DOHH2 (cell line): ENCODE data around the gene CRYBA1.

Experiments
- H3F3A ChIP-seq: fragments of 200-600 bp; sonication (generic), shearing (Covaris generic); 2 replicates; pipeline ENCODE4 v1.6.0; 2016; ENCODE audit warnings: antibody characterized with exemption, mild to moderate bottlenecking; ENCODE audit not compliant: control insufficient read depth, insufficient read depth
- H3K27ac ChIP-seq: fragments of 200-600 bp; sonication (generic); 2 replicates; pipeline ENCODE4 v1.5.1; 2014; ENCODE audit warnings: low read depth, mild to moderate bottlenecking, low read length, moderate library complexity
- H3K27me3 ChIP-seq: fragments of 200-600 bp; sonication (generic); 2 replicates; pipeline ENCODE4 v1.6.1; 2014; ENCODE audit warnings: mild to moderate bottlenecking, low read length, mixed read lengths; ENCODE audit not compliant: control insufficient read depth
- H3K36me3 ChIP-seq: fragments of 200-600 bp; sonication (generic); 2 replicates; pipeline ENCODE4 v1.6.1; 2014; ENCODE audit warnings: mild to moderate bottlenecking, low read length, moderate library complexity, mixed read lengths; ENCODE audit not compliant: control insufficient read depth
- H3K4me1 ChIP-seq: fragments of 200-600 bp; sonication (generic); 2 replicates; pipeline ENCODE4 v1.6.1; 2014; ENCODE audit warnings: mild to moderate bottlenecking, low read length, mixed read lengths; ENCODE audit not compliant: control insufficient read depth
- H3K4me2 ChIP-seq: fragments of 200-600 bp; sonication (generic); 2 replicates; pipeline ENCODE4 v1.6.0; 2014; ENCODE audit warnings: mild to moderate bottlenecking, low read length, moderate library complexity
- H3K4me3 ChIP-seq: fragments of 200-600 bp; sonication (generic); 2 replicates; pipeline ENCODE4 v1.5.1; 2014; ENCODE audit warnings: mild to moderate bottlenecking, low read length, mixed read lengths
- H3K79me2 ChIP-seq: fragments of 200-600 bp; sonication (generic); 2 replicates; pipeline ENCODE4 v1.6.1; 2014; ENCODE audit warnings: mild to moderate bottlenecking, low read length, mixed read lengths; ENCODE audit not compliant: control insufficient read depth
- H3K9me2 ChIP-seq: fragments of 200-600 bp; sonication (generic); replicated peaks from 2 replicates; pipeline ENCODE4 v1.6.1; 2014; ENCODE audit warnings: mild to moderate bottlenecking, low read length, mixed read lengths; ENCODE audit not compliant: control insufficient read depth
- H3K9me3 ChIP-seq: fragments of 200-600 bp; sonication (generic); 2 replicates; pipeline ENCODE4 v1.6.1; 2014; ENCODE audit warnings: antibody characterized with exemption, low read length, mixed read lengths; ENCODE audit not compliant: control insufficient read depth, insufficient read depth
- H4K20me1 ChIP-seq: fragments of 200-600 bp; sonication (generic); 2 replicates; pipeline ENCODE4 v1.6.0; 2014; ENCODE audit warnings: low read depth, mild to moderate bottlenecking, antibody characterized with exemption, low read length, moderate library complexity; ENCODE audit not compliant: control insufficient read depth, insufficient read depth
- EZH2phosphoT487 ChIP-seq: fragments of 200-600 bp; sonication (generic); IDR thresholded peaks from 2 replicates; pipeline ENCODE4 v1.6.1; 2017; ENCODE audit warnings: borderline replicate concordance, mild to moderate bottlenecking, antibody characterized with exemption, low read length, moderate library complexity, mixed read lengths
- TF ChIP-seq, protein P1 (sequence below): fragments of 200-600 bp; sonication (generic); IDR thresholded peaks from one replicate; pipeline ENCODE4 v1.5.1; 2014; ENCODE audit warnings: antibody characterized with exemption, mild to moderate bottlenecking, low read depth, low read length; ENCODE audit not compliant: poor library complexity, severe bottlenecking

CRYBA1 gene

DNA sequence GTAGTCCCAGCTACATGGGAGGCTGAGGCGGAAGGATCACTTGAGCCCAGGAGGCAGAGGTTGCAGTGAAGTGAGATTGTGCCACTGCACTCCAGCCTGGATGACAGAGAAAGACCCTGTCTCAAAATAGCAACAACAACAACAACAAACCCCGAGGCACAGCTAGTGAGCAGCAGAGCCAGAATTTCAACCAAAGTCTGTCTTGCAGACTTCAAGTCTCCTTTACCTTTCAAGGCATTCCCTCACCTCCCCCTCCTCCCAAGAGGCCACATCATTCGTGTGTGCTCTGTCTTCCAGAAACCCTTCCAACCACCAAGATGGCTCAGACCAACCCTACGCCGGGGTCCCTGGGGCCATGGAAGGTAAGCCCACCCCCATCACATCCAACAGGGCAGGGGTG is 2.2 kb downstream of the CRYBA1 start:
- Histone ChIP-seq H3K9me2 (no peaks in the 10 kb centered on the region), H3F3A (peaks cover 14% of the 10 kb centered on the region), H3K4me2 (no peak overlapping the region), H3K36me3 (no peaks in the 10 kb centered on the region), H3K27ac (no peak overlapping the region), H4K20me1 (no peaks in the 10 kb centered on the region), H3K4me3 (no peak overlapping the region), H3K27me3 (no peaks in the 10 kb centered on the region), H3K9me3 (no peaks in the 10 kb centered on the region), H3K79me2 (no peaks in the 10 kb centered on the region), H3K4me1 (peaks cover 5% of the 10 kb centered on the region)
- TF ChIP-seq, protein P1, sequence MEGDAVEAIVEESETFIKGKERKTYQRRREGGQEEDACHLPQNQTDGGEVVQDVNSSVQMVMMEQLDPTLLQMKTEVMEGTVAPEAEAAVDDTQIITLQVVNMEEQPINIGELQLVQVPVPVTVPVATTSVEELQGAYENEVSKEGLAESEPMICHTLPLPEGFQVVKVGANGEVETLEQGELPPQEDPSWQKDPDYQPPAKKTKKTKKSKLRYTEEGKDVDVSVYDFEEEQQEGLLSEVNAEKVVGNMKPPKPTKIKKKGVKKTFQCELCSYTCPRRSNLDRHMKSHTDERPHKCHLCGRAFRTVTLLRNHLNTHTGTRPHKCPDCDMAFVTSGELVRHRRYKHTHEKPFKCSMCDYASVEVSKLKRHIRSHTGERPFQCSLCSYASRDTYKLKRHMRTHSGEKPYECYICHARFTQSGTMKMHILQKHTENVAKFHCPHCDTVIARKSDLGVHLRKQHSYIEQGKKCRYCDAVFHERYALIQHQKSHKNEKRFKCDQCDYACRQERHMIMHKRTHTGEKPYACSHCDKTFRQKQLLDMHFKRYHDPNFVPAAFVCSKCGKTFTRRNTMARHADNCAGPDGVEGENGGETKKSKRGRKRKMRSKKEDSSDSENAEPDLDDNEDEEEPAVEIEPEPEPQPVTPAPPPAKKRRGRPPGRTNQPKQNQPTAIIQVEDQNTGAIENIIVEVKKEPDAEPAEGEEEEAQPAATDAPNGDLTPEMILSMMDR, result no peak
- TF ChIP-seq EZH2phosphoT487, result no peak

DNA sequence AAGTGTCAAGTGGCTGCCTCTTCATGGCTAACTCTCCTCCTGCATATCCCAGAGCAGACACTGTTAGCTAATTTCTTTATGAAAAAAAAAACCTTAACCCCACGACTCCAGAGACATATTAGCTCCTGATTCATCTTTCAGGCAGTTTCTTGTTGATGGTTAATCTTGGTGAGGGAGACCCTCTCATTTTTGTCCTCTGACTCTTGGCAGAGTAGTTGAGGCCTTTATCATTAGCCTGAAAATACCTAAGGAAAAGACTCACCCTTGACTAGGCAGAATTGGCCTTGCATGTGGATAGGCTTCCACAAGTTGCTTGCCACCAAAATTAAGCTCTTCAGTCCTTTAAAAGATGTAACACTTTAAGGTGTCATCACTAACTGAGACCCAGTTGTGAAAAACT is 4.0 kb downstream of the CRYBA1 start:
- no peak overlapping the region for H3K4me3 ChIP-seq
- H3K9me3 ChIP-seq, result no peaks in the 10 kb centered on the region
- no peaks in the 10 kb centered on the region for H3K36me3 ChIP-seq
- no peak overlapping the region for H3K27ac ChIP-seq
- H3K27me3 ChIP-seq, result no peaks in the 10 kb centered on the region
- no peaks in the 10 kb centered on the region for H3K9me2 ChIP-seq
- H4K20me1 ChIP-seq, result no peaks in the 10 kb centered on the region; the same call in 1 of the 2 replicates
- TF ChIP-seq, protein P1, result no peak
- no peak for TF ChIP-seq EZH2phosphoT487
- H3F3A ChIP-seq, result peaks cover 27% of the 10 kb centered on the region
- H3K79me2 ChIP-seq, result no peaks in the 10 kb centered on the region
- H3K4me2 ChIP-seq, result no peak overlapping the region
- H3K4me1 ChIP-seq, result peaks cover 5% of the 10 kb centered on the region

- Histone ChIP-seq H3K27ac (no peak overlapping the region), H3K4me2 (no peak overlapping the region), H4K20me1 (no peaks in the 10 kb centered on the region; the same call in 1 of the 2 replicates), H3F3A (peaks cover 32% of the 10 kb centered on the region), H3K27me3 (no peaks in the 10 kb centered on the region), H3K4me1 (peaks cover 5% of the 10 kb centered on the region), H3K9me3 (no peaks in the 10 kb centered on the region), H3K4me3 (no peak overlapping the region), H3K9me2 (no peaks in the 10 kb centered on the region), H3K36me3 (no peaks in the 10 kb centered on the region), H3K79me2 (no peaks in the 10 kb centered on the region)
- TF ChIP-seq, protein P1, result no peak
- TF ChIP-seq EZH2phosphoT487, result no peak
Measured at GRCh38 chr17:29251184-29251583, 4.5 kb downstream of the CRYBA1 start.
